ENCODE data around the gene GPR17.

GRCh38 chr2:127641846-127642507 is 4.0 kb upstream of the GPR17 start:
- TF ChIP-seq POLR2A (IDR thresholded peaks at IDR 0.05; ENCODE audit: low read depth, low read length) (no peak), TAF1 (IDR thresholded peaks at IDR 0.05; ENCODE audit: borderline replicate concordance, low read depth, low read length) (no peak)
